Nephron progenitor cell (in vitro differentiated cells): Measurements from ENCODE around the gene EXOC4.
A peak's percentile ranks its signal among the peaks of the same experiment; 100 is the strongest.

Experiments
- DNase-seq: peaks from one replicate; pipeline ENCODE4 v3.0.0; 2021
- H3K27ac Mint-ChIP-seq: 2 replicates; pipeline ENCODE4 v1.8.0; 2021; ENCODE audit warnings: mild to moderate bottlenecking, moderate library complexity, mixed read lengths
- H3K27me3 Mint-ChIP-seq: 2 replicates; pipeline ENCODE4 v1.8.0; 2021; ENCODE audit warnings: mild to moderate bottlenecking, low read depth, mixed read lengths; ENCODE audit not compliant: poor library complexity
- H3K36me3 Mint-ChIP-seq: 2 replicates; pipeline ENCODE4 v1.8.0; 2021; ENCODE audit warnings: low read depth, mixed read lengths
- H3K4me1 Mint-ChIP-seq: 2 replicates; pipeline ENCODE4 v1.8.0; 2021; ENCODE audit warnings: mixed read lengths
- H3K4me3 Mint-ChIP-seq: 2 replicates; pipeline ENCODE4 v1.8.0; 2021; ENCODE audit warnings: mild to moderate bottlenecking, moderate library complexity, mixed read lengths
- H3K9me3 Mint-ChIP-seq: 2 replicates; pipeline ENCODE4 v1.8.0; 2021; ENCODE audit warnings: mild to moderate bottlenecking, moderate library complexity, mixed read lengths
- TF ChIP-seq, protein P1 (sequence below): fragments of 200-600 bp; sonication (generic); IDR thresholded peaks from 2 replicates; pipeline ENCODE4 v1.5.0; 2021; ENCODE audit warnings: antibody characterized with exemption

EXOC4 gene

DNA sequence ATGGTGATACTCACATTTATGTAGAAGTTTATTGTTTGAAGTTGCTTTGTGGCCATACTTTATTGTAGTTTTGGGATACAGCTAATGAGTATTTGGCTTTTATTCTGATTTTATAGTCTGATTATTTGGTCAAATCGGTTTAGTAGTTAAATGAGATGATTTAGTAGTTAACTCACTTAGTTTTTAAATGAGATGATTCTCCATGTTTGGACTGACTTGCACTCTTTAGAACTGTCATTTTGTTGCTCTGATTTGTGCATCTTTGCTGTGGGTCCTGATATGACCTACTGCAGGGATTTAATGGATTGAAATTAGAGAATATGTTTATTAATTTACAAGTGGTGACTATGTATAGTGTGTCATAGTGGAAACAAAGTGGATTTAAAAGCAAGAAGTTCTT lies 44.2 kb downstream of the EXOC4 start:
- H3K27ac Mint-ChIP-seq, result no peak overlapping the region
- H3K4me3 Mint-ChIP-seq, result no peak overlapping the region
- H3K36me3 Mint-ChIP-seq, result peaks cover 9% of the 10 kb centered on the region
- TF ChIP-seq, protein P1, sequence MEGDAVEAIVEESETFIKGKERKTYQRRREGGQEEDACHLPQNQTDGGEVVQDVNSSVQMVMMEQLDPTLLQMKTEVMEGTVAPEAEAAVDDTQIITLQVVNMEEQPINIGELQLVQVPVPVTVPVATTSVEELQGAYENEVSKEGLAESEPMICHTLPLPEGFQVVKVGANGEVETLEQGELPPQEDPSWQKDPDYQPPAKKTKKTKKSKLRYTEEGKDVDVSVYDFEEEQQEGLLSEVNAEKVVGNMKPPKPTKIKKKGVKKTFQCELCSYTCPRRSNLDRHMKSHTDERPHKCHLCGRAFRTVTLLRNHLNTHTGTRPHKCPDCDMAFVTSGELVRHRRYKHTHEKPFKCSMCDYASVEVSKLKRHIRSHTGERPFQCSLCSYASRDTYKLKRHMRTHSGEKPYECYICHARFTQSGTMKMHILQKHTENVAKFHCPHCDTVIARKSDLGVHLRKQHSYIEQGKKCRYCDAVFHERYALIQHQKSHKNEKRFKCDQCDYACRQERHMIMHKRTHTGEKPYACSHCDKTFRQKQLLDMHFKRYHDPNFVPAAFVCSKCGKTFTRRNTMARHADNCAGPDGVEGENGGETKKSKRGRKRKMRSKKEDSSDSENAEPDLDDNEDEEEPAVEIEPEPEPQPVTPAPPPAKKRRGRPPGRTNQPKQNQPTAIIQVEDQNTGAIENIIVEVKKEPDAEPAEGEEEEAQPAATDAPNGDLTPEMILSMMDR, result no peak
- no peaks in the 10 kb centered on the region for H3K27me3 Mint-ChIP-seq
- no peak for DNase-seq
- H3K4me1 Mint-ChIP-seq, result peaks cover 15% of the 10 kb centered on the region
- no peaks in the 10 kb centered on the region for H3K9me3 Mint-ChIP-seq

DNA sequence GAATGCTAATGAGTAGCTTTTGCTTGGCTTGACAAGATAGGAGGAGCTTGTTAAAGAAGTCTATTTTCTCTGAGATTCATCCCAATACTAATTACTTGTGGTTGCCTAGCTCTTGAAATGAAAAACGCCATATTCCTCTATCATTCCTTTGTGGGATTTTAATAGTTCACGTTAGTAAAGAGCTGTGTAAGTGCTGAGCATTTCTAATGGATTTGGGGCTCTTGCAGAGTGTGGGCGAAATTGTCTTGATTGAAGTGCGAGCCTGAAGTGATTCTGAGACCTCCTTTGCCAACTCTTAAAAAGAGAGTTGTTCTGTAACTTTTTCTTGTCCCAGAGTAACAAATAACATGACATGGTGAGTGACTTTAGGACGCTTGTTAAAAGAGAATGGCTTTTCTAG lies 45.2 kb downstream of the EXOC4 start:
- no peaks in the 10 kb centered on the region for H3K27me3 Mint-ChIP-seq
- no peaks in the 10 kb centered on the region for H3K9me3 Mint-ChIP-seq
- no peak for DNase-seq
- peaks cover 15% of the 10 kb centered on the region for H3K4me1 Mint-ChIP-seq
- H3K36me3 Mint-ChIP-seq, result no peaks in the 10 kb centered on the region
- TF ChIP-seq, protein P1, result no peak
- H3K4me3 Mint-ChIP-seq, result no peak overlapping the region
- H3K27ac Mint-ChIP-seq, result no peak overlapping the region

DNA sequence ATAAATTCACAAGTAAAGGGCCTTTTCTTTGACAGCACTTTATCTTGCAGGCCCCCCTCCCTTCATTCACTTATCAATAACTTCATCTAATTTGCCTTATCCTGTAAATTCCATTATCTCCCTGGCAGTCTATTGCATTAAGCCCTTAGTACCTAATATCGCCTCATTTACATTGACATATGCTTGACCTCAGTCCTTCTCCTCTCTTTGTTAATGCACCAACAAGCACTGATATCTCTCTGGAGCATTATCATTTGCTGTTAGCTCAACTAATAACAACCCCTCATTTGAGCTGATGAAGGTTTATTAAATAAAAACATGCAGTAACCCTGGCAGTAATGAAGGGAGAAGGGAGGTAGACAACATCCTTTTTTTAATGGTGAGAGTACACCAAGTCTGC lies 46.8 kb downstream of the EXOC4 start:
- TF ChIP-seq, protein P1, result no peak
- H3K9me3 Mint-ChIP-seq, result no peaks in the 10 kb centered on the region
- H3K27me3 Mint-ChIP-seq, result no peaks in the 10 kb centered on the region
- no peak overlapping the region for H3K27ac Mint-ChIP-seq
- no peak overlapping the region for H3K4me3 Mint-ChIP-seq
- no peak for DNase-seq
- H3K4me1 Mint-ChIP-seq, result peaks cover 21% of the 10 kb centered on the region
- H3K36me3 Mint-ChIP-seq, result no peaks in the 10 kb centered on the region

DNA sequence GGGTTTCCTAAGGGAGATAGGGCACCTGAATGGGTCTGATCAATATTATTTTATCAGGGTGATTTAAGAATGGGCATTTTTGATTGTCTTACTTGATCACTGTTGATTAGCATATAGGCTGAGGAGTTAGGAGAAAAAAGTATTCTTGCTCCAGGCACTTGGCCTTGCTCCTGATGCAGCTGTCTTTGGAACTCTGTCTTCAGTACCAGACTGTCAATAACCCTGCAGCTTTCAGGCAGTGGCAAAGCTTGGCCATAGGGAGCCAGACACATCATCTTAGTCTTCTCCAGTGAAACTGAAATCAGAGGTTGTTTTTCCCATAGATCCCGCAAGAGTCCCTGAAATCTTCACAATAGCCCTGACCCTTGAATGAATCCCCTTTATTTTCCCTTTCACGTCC lies 47.2 kb downstream of the EXOC4 start:
- H3K4me3 Mint-ChIP-seq, result no peak overlapping the region
- H3K27ac Mint-ChIP-seq, result no peak overlapping the region
- H3K27me3 Mint-ChIP-seq, result no peaks in the 10 kb centered on the region

DNA sequence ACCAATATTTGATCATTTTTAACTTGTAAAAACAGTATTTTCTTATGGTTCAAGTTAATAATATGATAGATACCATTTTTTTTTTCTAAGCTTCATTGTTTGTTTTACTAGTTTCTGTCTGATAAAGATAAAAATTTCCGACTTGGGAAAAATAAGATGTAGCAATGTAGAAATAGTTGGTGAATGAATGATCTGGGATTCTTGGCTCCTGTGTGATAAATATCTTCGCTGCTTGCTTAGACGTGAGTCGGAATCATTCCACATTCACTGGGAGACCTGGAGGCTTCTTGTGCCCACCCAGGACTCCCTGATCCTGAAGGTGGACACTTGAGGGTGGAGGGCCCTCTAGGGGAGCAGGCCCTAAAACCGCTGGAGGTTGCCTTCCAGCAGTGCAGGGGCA lies 47.9 kb downstream of the EXOC4 start:
- peaks cover 25% of the 10 kb centered on the region for H3K4me1 Mint-ChIP-seq
- H3K27ac Mint-ChIP-seq, result peak overlapping the region; percentile 17
- no peak overlapping the region for H3K4me3 Mint-ChIP-seq
- TF ChIP-seq, protein P1, result no peak
- no peaks in the 10 kb centered on the region for H3K9me3 Mint-ChIP-seq
- H3K27me3 Mint-ChIP-seq, result no peaks in the 10 kb centered on the region
- peaks cover 7% of the 10 kb centered on the region for H3K36me3 Mint-ChIP-seq
- DNase-seq, result no peak

More for the DNA sequence above, 47.2 kb downstream of the EXOC4 start:
- Mint-ChIP-seq H3K4me1 (peaks cover 23% of the 10 kb centered on the region), H3K36me3 (peaks cover 2% of the 10 kb centered on the region), H3K9me3 (no peaks in the 10 kb centered on the region)
- TF ChIP-seq, protein P1, result no peak
- DNase-seq, result no peak

DNA sequence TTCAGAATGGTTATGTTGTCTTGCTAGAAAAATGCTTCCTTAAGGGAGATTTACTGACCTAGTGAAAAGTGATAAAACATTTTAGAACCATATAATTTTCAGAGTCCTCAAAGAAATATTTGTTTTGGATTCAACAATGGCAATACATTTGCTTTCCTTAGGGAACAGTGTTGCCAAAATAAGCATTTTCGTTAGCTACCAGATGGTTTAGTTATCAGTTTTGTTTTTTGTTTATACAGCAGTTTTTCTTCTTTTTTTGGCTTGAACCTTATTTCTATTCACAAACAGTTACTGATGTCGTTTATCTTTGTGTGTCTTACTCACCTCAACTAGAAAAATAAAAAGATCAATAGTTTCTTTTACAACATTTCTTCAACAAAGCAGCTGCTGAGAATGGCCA lies 48.6 kb downstream of the EXOC4 start:
- Mint-ChIP-seq H3K27ac (no peak overlapping the region), H3K4me3 (no peak overlapping the region), H3K27me3 (no peaks in the 10 kb centered on the region), H3K36me3 (peaks cover 14% of the 10 kb centered on the region), H3K9me3 (no peaks in the 10 kb centered on the region), H3K4me1 (peaks cover 25% of the 10 kb centered on the region)
- DNase-seq, result no peak
- TF ChIP-seq, protein P1, result no peak
